DOHH2 (cell line): ENCODE measurements around the gene RPL21.

Experiments used
- H3F3A ChIP-seq: fragments of 200-600 bp; sonication (generic), shearing (Covaris generic); 2 replicates; pipeline ENCODE4 v1.6.0; 2016; ENCODE audit warnings: antibody characterized with exemption, mild to moderate bottlenecking; ENCODE audit not compliant: control insufficient read depth, insufficient read depth
- H3K27ac ChIP-seq: fragments of 200-600 bp; sonication (generic); 2 replicates; pipeline ENCODE4 v1.5.1; 2014; ENCODE audit warnings: low read depth, mild to moderate bottlenecking, low read length, moderate library complexity
- H3K27me3 ChIP-seq: fragments of 200-600 bp; sonication (generic); 2 replicates; pipeline ENCODE4 v1.6.1; 2014; ENCODE audit warnings: mild to moderate bottlenecking, low read length, mixed read lengths; ENCODE audit not compliant: control insufficient read depth
- H3K36me3 ChIP-seq: fragments of 200-600 bp; sonication (generic); 2 replicates; pipeline ENCODE4 v1.6.1; 2014; ENCODE audit warnings: mild to moderate bottlenecking, low read length, moderate library complexity, mixed read lengths; ENCODE audit not compliant: control insufficient read depth
- H3K4me1 ChIP-seq: fragments of 200-600 bp; sonication (generic); 2 replicates; pipeline ENCODE4 v1.6.1; 2014; ENCODE audit warnings: mild to moderate bottlenecking, low read length, mixed read lengths; ENCODE audit not compliant: control insufficient read depth
- H3K4me2 ChIP-seq: fragments of 200-600 bp; sonication (generic); 2 replicates; pipeline ENCODE4 v1.6.0; 2014; ENCODE audit warnings: mild to moderate bottlenecking, low read length, moderate library complexity
- H3K4me3 ChIP-seq: fragments of 200-600 bp; sonication (generic); 2 replicates; pipeline ENCODE4 v1.5.1; 2014; ENCODE audit warnings: mild to moderate bottlenecking, low read length, mixed read lengths
- H3K79me2 ChIP-seq: fragments of 200-600 bp; sonication (generic); 2 replicates; pipeline ENCODE4 v1.6.1; 2014; ENCODE audit warnings: mild to moderate bottlenecking, low read length, mixed read lengths; ENCODE audit not compliant: control insufficient read depth
- H3K9me2 ChIP-seq: fragments of 200-600 bp; sonication (generic); replicated peaks from 2 replicates; pipeline ENCODE4 v1.6.1; 2014; ENCODE audit warnings: mild to moderate bottlenecking, low read length, mixed read lengths; ENCODE audit not compliant: control insufficient read depth
- H3K9me3 ChIP-seq: fragments of 200-600 bp; sonication (generic); 2 replicates; pipeline ENCODE4 v1.6.1; 2014; ENCODE audit warnings: antibody characterized with exemption, low read length, mixed read lengths; ENCODE audit not compliant: control insufficient read depth, insufficient read depth
- H4K20me1 ChIP-seq: fragments of 200-600 bp; sonication (generic); 2 replicates; pipeline ENCODE4 v1.6.0; 2014; ENCODE audit warnings: low read depth, mild to moderate bottlenecking, antibody characterized with exemption, low read length, moderate library complexity; ENCODE audit not compliant: control insufficient read depth, insufficient read depth
- EZH2phosphoT487 ChIP-seq: fragments of 200-600 bp; sonication (generic); IDR thresholded peaks from 2 replicates; pipeline ENCODE4 v1.6.1; 2017; ENCODE audit warnings: borderline replicate concordance, mild to moderate bottlenecking, antibody characterized with exemption, low read length, moderate library complexity, mixed read lengths
- TF ChIP-seq, protein P1 (sequence below): fragments of 200-600 bp; sonication (generic); IDR thresholded peaks from one replicate; pipeline ENCODE4 v1.5.1; 2014; ENCODE audit warnings: antibody characterized with exemption, mild to moderate bottlenecking, low read depth, low read length; ENCODE audit not compliant: poor library complexity, severe bottlenecking

The RPL21 gene

DNA sequence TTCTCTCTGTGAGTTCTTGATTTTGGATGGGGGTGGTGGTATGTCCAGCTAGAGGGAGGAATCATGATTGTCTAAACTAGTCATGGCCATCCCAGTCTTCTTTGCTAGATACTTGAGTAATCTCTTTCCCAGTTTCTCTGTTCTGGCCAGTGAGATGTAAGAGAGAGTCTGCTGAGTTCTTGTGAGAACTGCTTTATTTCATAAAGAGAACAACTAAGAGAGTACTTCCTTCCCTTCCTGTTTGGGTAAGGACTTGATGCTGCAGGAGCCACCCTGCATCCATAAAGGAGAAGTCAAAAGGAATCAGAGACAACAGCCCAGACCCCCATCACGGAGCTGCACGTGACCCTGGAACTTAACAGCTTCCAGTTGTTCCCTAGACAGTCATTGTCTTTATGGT lies 16.2 kb downstream of the RPL21 start:
- Histone ChIP-seq H3K27me3 (no peaks in the 10 kb centered on the region), H4K20me1 (no peaks in the 10 kb centered on the region), H3F3A (peaks cover 23% of the 10 kb centered on the region), H3K4me1 (peaks cover 49% of the 10 kb centered on the region), H3K4me2 (no peak overlapping the region), H3K36me3 (peaks cover 10% of the 10 kb centered on the region), H3K79me2 (0 out of 2 replicates have a peak, but pooled peaks cover 3% of the 10 kb centered on the region), H3K4me3 (no peak overlapping the region), H3K27ac (no peak overlapping the region), H3K9me2 (no peaks in the 10 kb centered on the region), H3K9me3 (no peaks in the 10 kb centered on the region)
- no peak for TF ChIP-seq EZH2phosphoT487
- TF ChIP-seq, protein P1, sequence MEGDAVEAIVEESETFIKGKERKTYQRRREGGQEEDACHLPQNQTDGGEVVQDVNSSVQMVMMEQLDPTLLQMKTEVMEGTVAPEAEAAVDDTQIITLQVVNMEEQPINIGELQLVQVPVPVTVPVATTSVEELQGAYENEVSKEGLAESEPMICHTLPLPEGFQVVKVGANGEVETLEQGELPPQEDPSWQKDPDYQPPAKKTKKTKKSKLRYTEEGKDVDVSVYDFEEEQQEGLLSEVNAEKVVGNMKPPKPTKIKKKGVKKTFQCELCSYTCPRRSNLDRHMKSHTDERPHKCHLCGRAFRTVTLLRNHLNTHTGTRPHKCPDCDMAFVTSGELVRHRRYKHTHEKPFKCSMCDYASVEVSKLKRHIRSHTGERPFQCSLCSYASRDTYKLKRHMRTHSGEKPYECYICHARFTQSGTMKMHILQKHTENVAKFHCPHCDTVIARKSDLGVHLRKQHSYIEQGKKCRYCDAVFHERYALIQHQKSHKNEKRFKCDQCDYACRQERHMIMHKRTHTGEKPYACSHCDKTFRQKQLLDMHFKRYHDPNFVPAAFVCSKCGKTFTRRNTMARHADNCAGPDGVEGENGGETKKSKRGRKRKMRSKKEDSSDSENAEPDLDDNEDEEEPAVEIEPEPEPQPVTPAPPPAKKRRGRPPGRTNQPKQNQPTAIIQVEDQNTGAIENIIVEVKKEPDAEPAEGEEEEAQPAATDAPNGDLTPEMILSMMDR = no peak

DNA sequence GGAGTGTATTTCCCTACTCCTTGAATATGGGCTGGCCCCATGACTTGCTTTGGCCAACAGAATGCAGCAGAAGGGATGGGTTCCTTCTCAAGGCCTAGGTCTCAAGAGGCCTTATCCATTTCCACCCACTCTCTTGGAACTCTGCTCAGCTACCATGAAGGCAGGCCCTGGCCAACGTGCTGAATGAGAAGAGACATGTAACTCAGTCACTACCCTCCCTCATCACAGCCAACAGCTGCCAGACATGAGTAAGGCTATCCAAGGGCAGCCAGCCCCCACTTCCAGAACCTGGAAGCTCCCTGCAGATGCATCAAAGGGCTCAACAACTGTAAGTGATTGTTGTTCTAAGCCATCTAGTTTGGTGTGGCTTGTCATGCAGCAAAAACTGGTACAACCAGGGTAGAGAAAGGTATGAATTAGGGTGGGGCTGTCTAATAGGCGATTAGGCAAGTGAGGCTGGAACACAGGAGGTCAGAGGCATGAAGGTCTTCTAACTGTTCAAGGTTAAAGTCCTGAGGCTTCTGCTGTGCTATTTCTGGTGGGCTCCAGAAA lies 17.8 kb downstream of the RPL21 start:
- TF ChIP-seq, protein P1 = no peak
- no peak for TF ChIP-seq EZH2phosphoT487
- Histone ChIP-seq H3K4me1 (peaks cover 36% of the 10 kb centered on the region), H3K4me3 (no peak overlapping the region), H3K36me3 (peaks cover 13% of the 10 kb centered on the region), H4K20me1 (no peaks in the 10 kb centered on the region), H3K9me2 (no peaks in the 10 kb centered on the region), H3K9me3 (no peaks in the 10 kb centered on the region), H3K79me2 (0 out of 2 replicates have a peak, but pooled peaks cover 3% of the 10 kb centered on the region), H3K4me2 (no peak overlapping the region), H3K27ac (no peak overlapping the region), H3K27me3 (no peaks in the 10 kb centered on the region), H3F3A (peaks cover 11% of the 10 kb centered on the region)

DNA sequence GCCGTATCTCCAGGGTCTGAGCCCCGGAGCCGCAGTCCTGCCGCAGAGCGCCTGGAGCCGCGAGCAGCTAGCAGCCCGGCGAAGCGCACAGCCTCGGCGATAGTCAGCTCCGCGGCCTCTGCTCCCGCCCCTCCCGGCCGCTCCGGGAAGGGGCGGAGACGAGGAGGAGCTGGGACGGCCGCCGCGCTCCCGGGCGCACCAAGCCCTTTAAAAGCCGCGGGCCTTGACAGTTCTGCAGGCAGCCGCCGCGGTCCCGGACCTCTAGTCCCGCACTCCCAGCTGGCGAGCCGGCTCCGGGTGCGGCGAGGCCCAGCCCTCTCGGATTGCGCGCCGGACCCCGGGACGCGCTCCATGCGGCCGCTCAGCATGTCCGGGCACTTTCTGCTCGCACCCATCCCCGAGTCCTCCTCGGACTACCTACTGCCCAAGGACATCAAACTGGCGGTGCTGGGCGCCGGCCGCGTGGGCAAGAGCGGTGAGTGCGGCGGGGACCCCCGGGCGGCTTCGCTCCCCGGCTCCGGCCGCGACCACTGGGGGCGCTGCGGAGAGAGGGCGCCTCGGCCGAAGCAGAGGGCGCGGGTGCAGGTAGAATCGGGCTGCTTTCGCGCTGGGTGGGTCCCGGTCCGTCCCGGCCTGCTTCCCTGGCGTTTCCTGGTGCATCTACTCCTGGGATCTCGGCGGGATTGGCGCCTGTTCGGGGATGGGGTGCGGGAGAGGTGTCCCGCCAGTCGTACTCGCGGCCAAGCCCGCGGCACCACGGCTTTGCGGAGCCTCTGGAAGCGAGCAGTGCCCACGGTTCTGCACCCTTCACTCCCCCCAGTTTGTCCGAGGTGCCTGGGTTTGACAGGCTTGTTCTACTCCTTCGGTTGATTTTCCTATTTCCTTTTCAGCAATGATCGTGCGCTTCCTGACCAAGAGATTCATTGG lies 19.5 kb downstream of the RPL21 start, which contains the start of gene RASL11A:
TSS of gene RASL11A (plus strand) at position 237 of the 927 bp plus-strand sequence. CDS start at position 352, 115 bp downstream.
- no peaks in the 10 kb centered on the region for H3K27me3 ChIP-seq
- H3K4me1 ChIP-seq = peaks cover 27% of the 10 kb centered on the region
- peak within 1 kb of the TSS; percentile 83 for H3K4me3 ChIP-seq
- 0 out of 2 replicates have a peak within 1 kb of the TSS, but pooled peaks have one; percentile 16 for H3K27ac ChIP-seq
- H4K20me1 ChIP-seq = no peaks in the 10 kb centered on the region
- H3K4me2 ChIP-seq = peak within 1 kb of the TSS; percentile 86
- no peaks in the 10 kb centered on the region for H3K9me2 ChIP-seq
- 0 out of 2 replicates have a peak, but pooled peaks cover 3% of the 10 kb centered on the region for H3K79me2 ChIP-seq
- H3K36me3 ChIP-seq = peaks cover 6% of the 10 kb centered on the region; the same call in 1 of the 2 replicates
- H3K9me3 ChIP-seq = no peaks in the 10 kb centered on the region
- peaks cover 8% of the 10 kb centered on the region for H3F3A ChIP-seq
- TF ChIP-seq, protein P1 = peak; percentile 95
- no peak for TF ChIP-seq EZH2phosphoT487
